Activated T-cell treated with anti-CD3 and anti-CD28 coated beads for 4 hours (primary cell): Measurements from ENCODE around the gene CDH12.
"Not testable (repeated sequence)": the region's sequence is repeated elsewhere in the genome, so short reads cannot be mapped to it uniquely, and the experiment has no call there.

Experiments
- DNase-seq: peaks from one replicate; pipeline ENCODE4 v3.0.0-alpha.2; 2020

CDH12 gene

GRCh38 chr5:22411554-22412349, 441.4 kb downstream of the CDH12 start:
- DNase-seq, result no peak

- no peak for DNase-seq
Observed at GRCh38 chr5:22391956-22392355, 461.2 kb downstream of the CDH12 start.

GRCh38 chr5:22390888-22391287, 462.3 kb downstream of the CDH12 start:
- DNase-seq, result no peak

- no peak for DNase-seq
Observed at GRCh38 chr5:22372826-22373660, 480.1 kb downstream of the CDH12 start.

GRCh38 chr5:22372376-22372775, 480.8 kb downstream of the CDH12 start:
- no peak for DNase-seq

GRCh38 chr5:22354956-22355355, 498.2 kb downstream of the CDH12 start:
- no peak for DNase-seq

- no peak for DNase-seq
Observed at GRCh38 chr5:22352493-22352892, 500.7 kb downstream of the CDH12 start.

GRCh38 chr5:22351178-22351577, 502.0 kb downstream of the CDH12 start:
- DNase-seq, result no peak

GRCh38 chr5:22348027-22348426, 505.1 kb downstream of the CDH12 start:
- no peak for DNase-seq

GRCh38 chr5:22344000-22344399, 509.1 kb downstream of the CDH12 start:
- DNase-seq, result no peak

- no peak for DNase-seq
Observed at GRCh38 chr5:22341406-22341805, 511.7 kb downstream of the CDH12 start.

- DNase-seq, result not testable (repeated sequence)
Observed at GRCh38 chr5:22332949-22333348, 520.2 kb downstream of the CDH12 start.

GRCh38 chr5:22329683-22330082, 523.5 kb downstream of the CDH12 start:
- DNase-seq, result no peak

- no peak for DNase-seq
Observed at GRCh38 chr5:22319798-22320197, 533.3 kb downstream of the CDH12 start.

- DNase-seq, result no peak
Observed at GRCh38 chr5:22316294-22316693, 536.9 kb downstream of the CDH12 start.

GRCh38 chr5:22315052-22315451, 538.1 kb downstream of the CDH12 start:
- not testable (repeated sequence) for DNase-seq

- no peak for DNase-seq
Observed at GRCh38 chr5:22314548-22314947, 538.6 kb downstream of the CDH12 start.

- DNase-seq, result no peak
Observed at GRCh38 chr5:22306011-22306410, 547.1 kb downstream of the CDH12 start.

GRCh38 chr5:22295832-22296231, 557.3 kb downstream of the CDH12 start:
- DNase-seq, result no peak

- DNase-seq, result no peak
Observed at GRCh38 chr5:22293147-22293546, 560.0 kb downstream of the CDH12 start.

GRCh38 chr5:22278164-22278563, 575.0 kb downstream of the CDH12 start:
- no peak for DNase-seq

GRCh38 chr5:22277006-22277405, 576.1 kb downstream of the CDH12 start:
- no peak for DNase-seq

- DNase-seq, result not testable (repeated sequence)
Observed at GRCh38 chr5:22265855-22266254, 587.3 kb downstream of the CDH12 start.

- DNase-seq, result no peak
Observed at GRCh38 chr5:22258139-22258538, 595.0 kb downstream of the CDH12 start.
